Activated CD4-positive, alpha-beta T cell treated with anti-CD3 and anti-CD28 coated beads, Interleukin-2, amount 10 ng/mL, durations not matched to agents 7 days and 5 days (primary cell): ENCODE data around the gene MTCH1. TPM values are rescaled to one million over a fixed set of nuclear protein-coding genes. Genes with fewer than 3 reads are reported as not detected.
A peak's percentile ranks its signal among the peaks of the same experiment; 100 is the strongest.

ENCODE experiments used
- CTCF ChIA-PET: fragments of 350-600 bp; sonication (Branson Sonifier 250); formaldehyde crosslinking; loops from one replicate; lab custom pipeline; 2021; ENCODE audit warnings: antibody characterized with exemption; lab: Charles Lee
- POLR2A ChIA-PET: fragments of 350-600 bp; sonication (Branson Sonifier 250); formaldehyde crosslinking; loops from one replicate; lab custom pipeline; 2021; ENCODE audit warnings: antibody characterized with exemption; lab: Charles Lee
- DNase-seq: peaks from one replicate; pipeline ENCODE4 v3.0.0-alpha.2; 2020
- H3K27ac Mint-ChIP-seq: one replicate; pipeline ENCODE4 v1.8.0; 2021; ENCODE audit warnings: mild to moderate bottlenecking, moderate library complexity, mixed read lengths
- H3K27me3 Mint-ChIP-seq: one replicate; pipeline ENCODE4 v1.8.0; 2021; ENCODE audit warnings: mixed read lengths
- H3K36me3 Mint-ChIP-seq: one replicate; pipeline ENCODE4 v1.8.0; 2021; ENCODE audit warnings: low read depth, mixed read lengths
- H3K4me1 Mint-ChIP-seq: one replicate; pipeline ENCODE4 v1.8.0; 2021; ENCODE audit warnings: mixed read lengths
- H3K4me3 Mint-ChIP-seq: one replicate; pipeline ENCODE4 v1.8.0; 2021; ENCODE audit warnings: mild to moderate bottlenecking, moderate library complexity, mixed read lengths
- H3K9me3 Mint-ChIP-seq: one replicate; pipeline ENCODE4 v1.8.0; 2021; ENCODE audit warnings: mixed read lengths
- total RNA-seq, 2 experiments: library from RNA; stranded (reverse); gene quantifications; one replicate each; pipeline ENCODE4 v1.2.3, GENCODE V29; 2021

Gene MTCH1
- total RNA-seq, 2 experiments from 2014 or later, result 94.7 to 107 TPM

GRCh38 chr6:36933102-36933501 lies 52.9 kb downstream of the MTCH1 start:
- ChIA-PET POLR2A (no interaction called here), CTCF (interaction anchor here (0.7 kb wide), 1 partner anchor 586 kb away, joined by 3 read pairs; no protein-coding TSS in a partner anchor)
- no peak overlapping the region for H3K27ac Mint-ChIP-seq
- H3K4me1 Mint-ChIP-seq, result peaks cover 21% of the 10 kb centered on the region
- no peaks in the 10 kb centered on the region for H3K36me3 Mint-ChIP-seq
- H3K27me3 Mint-ChIP-seq, result peaks cover 4% of the 10 kb centered on the region
- no peak for DNase-seq
- no peaks in the 10 kb centered on the region for H3K9me3 Mint-ChIP-seq
- no peak overlapping the region for H3K4me3 Mint-ChIP-seq

- no peak for DNase-seq
- ChIA-PET CTCF (interaction anchor here (1.1 kb wide), 1 partner anchor 87 kb away, joined by 3 read pairs; no protein-coding TSS in a partner anchor), POLR2A (no interaction called here)
- Mint-ChIP-seq H3K4me1 (peaks cover 27% of the 10 kb centered on the region), H3K4me3 (no peak overlapping the region), H3K27ac (no peak overlapping the region), H3K9me3 (no peaks in the 10 kb centered on the region), H3K27me3 (peaks cover 2% of the 10 kb centered on the region), H3K36me3 (peaks cover 7% of the 10 kb centered on the region)
Measured at GRCh38 chr6:36930483-36930882, 55.5 kb downstream of the MTCH1 start.

DNA sequence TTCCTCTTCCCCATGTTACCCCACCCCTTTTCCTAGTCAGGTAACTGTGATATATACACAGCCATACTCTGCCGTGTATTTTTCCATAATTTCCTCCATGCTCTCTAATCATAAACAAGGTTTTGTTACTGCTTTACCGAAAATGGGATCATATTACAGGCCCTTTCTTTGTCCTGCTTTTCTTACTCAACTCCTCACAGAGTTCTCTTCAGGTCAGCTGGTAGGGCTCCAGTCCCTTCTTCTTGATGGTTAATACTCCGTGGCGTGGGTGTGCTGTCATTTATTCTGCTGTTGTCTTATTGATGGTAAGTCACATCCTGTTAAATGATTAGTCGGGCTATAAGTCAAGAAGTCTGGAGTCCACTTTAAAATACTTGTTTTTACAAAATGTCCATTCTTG lies 56.4 kb downstream of the MTCH1 start:
- Mint-ChIP-seq H3K4me1 (peaks cover 31% of the 10 kb centered on the region), H3K4me3 (no peak overlapping the region), H3K27ac (no peak overlapping the region), H3K36me3 (peaks cover 10% of the 10 kb centered on the region), H3K9me3 (no peaks in the 10 kb centered on the region), H3K27me3 (no peaks in the 10 kb centered on the region)
- ChIA-PET POLR2A (no interaction called here), CTCF (no interaction called here)
- DNase-seq, result no peak

- DNase-seq, result no peak
- Mint-ChIP-seq H3K27ac (no peak overlapping the region), H3K9me3 (no peaks in the 10 kb centered on the region), H3K4me3 (no peak overlapping the region), H3K36me3 (peaks cover 12% of the 10 kb centered on the region), H3K27me3 (no peaks in the 10 kb centered on the region), H3K4me1 (peaks cover 36% of the 10 kb centered on the region)
- ChIA-PET CTCF (interaction anchor here (1.1 kb wide), 1 partner anchor 16 kb away, joined by 3 read pairs; no protein-coding TSS in a partner anchor), POLR2A (no interaction called here)
Measured at GRCh38 chr6:36929152-36929551, 56.8 kb downstream of the MTCH1 start.

- peaks cover 38% of the 10 kb centered on the region for H3K4me1 Mint-ChIP-seq
- H3K9me3 Mint-ChIP-seq, result no peaks in the 10 kb centered on the region
- no peaks in the 10 kb centered on the region for H3K27me3 Mint-ChIP-seq
- H3K36me3 Mint-ChIP-seq, result peaks cover 14% of the 10 kb centered on the region
- no peak overlapping the region for H3K4me3 Mint-ChIP-seq
- ChIA-PET POLR2A (no interaction called here), CTCF (interaction anchor here (1.1 kb wide), 1 partner anchor 15 kb away, joined by 3 read pairs; no protein-coding TSS in a partner anchor)
- no peak overlapping the region for H3K27ac Mint-ChIP-seq
- no peak for DNase-seq
Measured at GRCh38 chr6:36928547-36928918, 57.5 kb downstream of the MTCH1 start.

- POLR2A ChIA-PET, result no interaction called here
Measured at GRCh38 chr6:36927691-36928546, 58.1 kb downstream of the MTCH1 start.

DNA sequence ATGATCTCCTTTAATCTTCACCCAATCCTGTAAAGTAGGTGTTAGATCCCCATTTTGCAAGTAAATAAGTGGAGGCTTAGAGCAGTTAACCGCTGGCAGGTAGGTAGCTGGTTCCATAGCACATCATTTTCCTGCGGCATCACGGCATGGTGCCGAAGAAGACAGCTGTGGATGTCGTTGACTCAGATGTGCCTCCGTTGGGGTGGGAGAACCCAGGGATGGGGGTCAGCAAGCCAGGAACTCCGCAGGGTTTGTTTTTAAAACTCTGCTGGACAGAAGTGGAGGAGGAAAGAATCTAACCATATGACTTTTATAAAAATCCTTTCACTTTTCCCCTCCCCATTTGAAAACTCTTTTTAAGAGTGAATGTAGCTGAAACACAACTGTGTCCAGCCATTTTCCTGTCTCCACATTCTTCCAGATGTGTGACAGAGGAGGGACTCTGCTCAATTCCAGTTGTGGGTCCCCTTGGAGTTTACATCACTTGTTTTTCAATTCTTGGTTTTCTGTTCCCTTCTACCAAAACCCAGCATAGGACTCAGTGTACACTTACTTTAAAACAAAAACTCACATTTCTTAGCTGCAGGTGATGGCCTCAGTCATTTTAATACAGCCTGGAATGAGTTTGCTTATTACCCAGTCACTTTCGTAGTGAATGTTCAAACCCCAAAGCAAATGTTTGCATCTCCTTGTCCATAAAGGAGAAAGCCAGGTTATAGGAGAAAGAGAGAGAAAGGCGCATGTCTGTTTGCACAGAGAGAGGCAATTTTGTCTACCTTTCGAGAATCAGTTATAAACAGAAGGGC lies 59.1 kb downstream of the MTCH1 start:
- DNase-seq, result no peak
- Mint-ChIP-seq H3K27me3 (no peaks in the 10 kb centered on the region), H3K4me3 (no peak overlapping the region), H3K36me3 (peaks cover 23% of the 10 kb centered on the region), H3K4me1 (peaks cover 45% of the 10 kb centered on the region), H3K27ac (no peak overlapping the region), H3K9me3 (no peaks in the 10 kb centered on the region)
- CTCF ChIA-PET, result interaction anchor here (0.6 to 2.1 kb wide), 5 partner anchors 12 to 167 kb away, joined by 3 to 6 read pairs (median 3); no protein-coding TSS in a partner anchor
- POLR2A ChIA-PET, result no interaction called here

More at GRCh38 chr6:36927691-36928546, 58.1 kb downstream of the MTCH1 start:
- Mint-ChIP-seq H3K36me3 (peaks cover 17% of the 10 kb centered on the region), H3K27me3 (no peaks in the 10 kb centered on the region), H3K9me3 (no peaks in the 10 kb centered on the region), H3K4me1 (peaks cover 42% of the 10 kb centered on the region), H3K27ac (no peak overlapping the region), H3K4me3 (no peak overlapping the region)
- DNase-seq, result no peak
- CTCF ChIA-PET, result interaction anchor here (0.6 to 1.4 kb wide), 3 partner anchors 14 to 168 kb away, joined by 3 read pairs; no protein-coding TSS in a partner anchor

DNA sequence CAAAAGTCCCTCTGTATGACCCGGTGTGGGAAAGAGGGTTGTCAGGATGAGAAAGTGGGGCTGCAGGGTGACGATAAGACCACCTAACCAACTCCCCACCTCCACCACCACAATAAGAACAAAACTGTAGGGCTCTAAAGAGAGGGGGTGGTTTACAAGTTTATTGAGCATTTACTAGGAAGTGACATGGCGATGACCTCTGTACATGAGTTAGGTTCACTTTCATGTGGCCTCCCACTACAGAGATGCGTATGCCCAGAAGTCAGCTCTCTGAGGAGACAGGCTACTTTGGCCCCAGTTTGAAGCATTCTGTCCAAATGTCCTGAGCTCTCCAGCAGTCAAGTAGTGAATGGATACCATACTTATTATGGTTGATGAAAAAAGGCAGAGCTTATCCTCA lies 60.2 kb downstream of the MTCH1 start:
- peaks cover 45% of the 10 kb centered on the region for H3K4me1 Mint-ChIP-seq
- no peak for DNase-seq
- ChIA-PET CTCF (interaction anchor here (1.0 to 2.1 kb wide), 5 partner anchors 10 to 310 kb away, joined by 3 to 6 read pairs (median 4); no protein-coding TSS in a partner anchor), POLR2A (no interaction called here)
- H3K9me3 Mint-ChIP-seq, result no peaks in the 10 kb centered on the region
- peaks cover 29% of the 10 kb centered on the region for H3K36me3 Mint-ChIP-seq
- H3K27ac Mint-ChIP-seq, result no peak overlapping the region
- no peak overlapping the region for H3K4me3 Mint-ChIP-seq
- no peaks in the 10 kb centered on the region for H3K27me3 Mint-ChIP-seq

DNA sequence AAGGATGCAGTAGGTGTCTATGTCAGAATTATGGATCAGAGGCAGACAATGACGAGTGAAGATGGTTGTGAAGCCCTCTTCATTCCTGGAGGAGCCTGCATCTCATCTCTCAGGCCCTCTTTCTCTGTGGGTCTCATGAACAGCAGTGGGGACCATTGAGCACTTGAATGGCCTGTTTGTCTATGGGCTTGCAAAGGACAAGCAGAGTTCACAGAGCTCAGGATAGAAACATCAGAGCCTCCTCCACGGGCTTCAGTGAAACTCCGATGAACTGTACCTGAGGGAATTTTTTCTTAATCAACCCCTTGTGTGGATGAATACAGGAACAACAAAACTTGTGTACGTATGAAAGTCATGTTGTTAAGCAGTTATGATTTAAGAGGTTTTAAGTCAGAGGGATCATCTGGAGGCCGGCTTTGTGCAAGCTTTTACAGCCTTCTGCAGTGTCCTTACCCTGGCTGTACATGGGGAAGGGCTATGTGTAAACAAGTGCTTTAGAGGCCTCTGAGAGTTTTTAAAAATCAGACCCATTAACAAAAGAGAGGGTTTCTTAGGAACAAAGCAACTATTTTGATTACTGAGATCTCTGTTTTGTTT lies 61.1 kb downstream of the MTCH1 start:
- Mint-ChIP-seq H3K4me1 (peaks cover 45% of the 10 kb centered on the region), H3K9me3 (no peaks in the 10 kb centered on the region), H3K27me3 (no peaks in the 10 kb centered on the region), H3K27ac (peak overlapping the region; percentile 10), H3K36me3 (peaks cover 34% of the 10 kb centered on the region), H3K4me3 (no peak overlapping the region)
- POLR2A ChIA-PET, result no interaction called here
- CTCF ChIA-PET, result interaction anchor here (1.1 to 2.1 kb wide), 3 partner anchors 9 to 77 kb away, joined by 3 to 6 read pairs (median 3); no protein-coding TSS in a partner anchor
- DNase-seq, result no peak

GRCh38 chr6:36924131-36924530 lies 61.9 kb downstream of the MTCH1 start:
- POLR2A ChIA-PET, result no interaction called here
- CTCF ChIA-PET, result interaction anchor here (1.2 kb wide), 1 partner anchor 10 kb away, joined by 3 read pairs; no protein-coding TSS in a partner anchor
- Mint-ChIP-seq H3K4me1 (peaks cover 47% of the 10 kb centered on the region), H3K27ac (peak overlapping the region; percentile 81), H3K27me3 (no peaks in the 10 kb centered on the region), H3K9me3 (no peaks in the 10 kb centered on the region), H3K4me3 (no peak overlapping the region), H3K36me3 (peaks cover 41% of the 10 kb centered on the region)
- peak; percentile 39 for DNase-seq

DNA sequence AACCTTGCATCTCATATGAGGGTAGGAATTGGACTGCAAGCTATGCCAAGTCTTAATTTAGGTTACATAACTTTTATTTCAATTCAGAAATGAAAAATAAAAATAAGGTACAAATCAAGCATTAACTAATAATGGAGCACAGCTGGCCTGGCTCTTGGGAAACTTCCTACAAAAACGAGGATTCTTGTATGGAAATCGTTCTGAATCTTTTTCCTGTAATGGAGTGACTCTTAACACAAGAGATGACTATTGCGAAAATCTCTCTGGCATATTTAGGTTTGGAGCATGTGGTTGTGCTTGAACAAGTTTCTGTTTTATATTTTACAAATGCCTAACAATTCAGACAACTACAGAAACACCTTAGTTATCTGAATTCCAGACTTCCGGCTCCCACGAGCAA lies 65.5 kb downstream of the MTCH1 start:
- Mint-ChIP-seq H3K4me1 (peaks cover 44% of the 10 kb centered on the region), H3K27me3 (no peaks in the 10 kb centered on the region), H3K9me3 (no peaks in the 10 kb centered on the region), H3K4me3 (no peak overlapping the region), H3K36me3 (peaks cover 57% of the 10 kb centered on the region), H3K27ac (no peak overlapping the region)
- ChIA-PET POLR2A (no interaction called here), CTCF (no interaction called here)
- DNase-seq, result no peak

DNA sequence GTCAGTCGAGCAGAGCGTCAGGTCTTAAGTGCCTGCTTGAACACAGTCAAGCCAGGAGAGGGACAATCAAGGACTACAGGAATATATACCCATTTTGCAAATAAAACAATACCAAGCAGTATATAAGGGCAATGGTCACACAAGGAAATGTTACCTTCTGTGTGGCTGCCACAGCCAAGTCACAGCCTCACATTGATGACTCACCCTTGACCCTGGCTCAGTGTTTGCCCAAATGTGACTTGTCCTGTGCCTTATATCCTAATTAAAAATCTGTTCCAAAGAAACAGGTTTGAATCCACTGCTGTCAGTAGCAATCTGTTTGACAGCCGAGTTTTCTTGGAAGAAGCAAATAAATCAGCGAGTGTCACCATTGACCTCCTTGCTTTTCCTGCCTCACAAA lies 65.9 kb downstream of the MTCH1 start:
- Mint-ChIP-seq H3K9me3 (no peaks in the 10 kb centered on the region), H3K27ac (no peak overlapping the region), H3K4me3 (no peak overlapping the region), H3K27me3 (no peaks in the 10 kb centered on the region), H3K36me3 (peaks cover 58% of the 10 kb centered on the region), H3K4me1 (peaks cover 44% of the 10 kb centered on the region)
- no peak for DNase-seq
- POLR2A ChIA-PET, result no interaction called here
- CTCF ChIA-PET, result no interaction called here
